A549 (cell line): ENCODE data around the gene PFKFB3.

Source experiments
- CHD4 ChIP-seq: fragments of 200-600 bp; sonication (generic); IDR thresholded peaks from 2 replicates; pipeline ENCODE4 v1.6.1; 2016; ENCODE audit warnings: antibody characterized with exemption, mild to moderate bottlenecking, borderline replicate concordance
- CTCF ChIP-seq: fragments of >200 bp; sonication (Bioruptor Twin); formaldehyde crosslinking; IDR thresholded peaks from 3 replicates; pipeline ENCODE4 v1.5.1; 2016
- ESRRA ChIP-seq: fragments of 150-350 bp; IDR thresholded peaks from 2 replicates; pipeline ENCODE4 v1.6.1; 2014; ENCODE audit warnings: mild to moderate bottlenecking, low read length, borderline replicate concordance
- RAD21 ChIP-seq, 2 experiments: fragments of >200 bp in 1 of 2; sonication (Bioruptor Twin) in 1 of 2; formaldehyde crosslinking in 1 of 2; IDR thresholded peaks in 1 of 2; conservative IDR thresholded peaks in 1 of 2; 2 replicates in 1 of 2; 3 replicates in 1 of 2; pipeline ENCODE4 v1.6.1; 2012 to 2018; ENCODE audit warnings: inconsistent platforms in 1 of 2
- TFCP2L1 ChIP-seq: fragments of 250-450 bp; sonication (Bioruptor Pico); IDR thresholded peaks from 2 replicates; pipeline ENCODE4 v1.5.0; 2021; ENCODE audit warnings: mild to moderate bottlenecking

- no peak for TF ChIP-seq CTCF
- TF ChIP-seq ESRRA = no peak
- TF ChIP-seq CHD4 = no peak
- no peak for TF ChIP-seq RAD21 (conservative IDR thresholded peaks at IDR 0.05 in 1 of 2, IDR thresholded peaks at IDR 0.05 in 1 of 2)
- no peak for TF ChIP-seq TFCP2L1
Observed at GRCh38 chr10:6200440-6200733, 2.3 kb upstream of the PFKFB3 start.
